Stimulated activated CD8-positive, alpha-beta memory T cell treated with anti-CD3 and anti-CD28 coated beads, Interleukin-15, amount 100 ng/mL, for 48 hours (primary cell): ENCODE measurements around the gene KMT2C.
"Not testable (repeated sequence)": the region's sequence is repeated elsewhere in the genome, so short reads cannot be mapped to it uniquely, and the experiment has no call there.

Source experiments
- DNase-seq, 2 donors: peaks; one replicate each; pipeline ENCODE4 v3.0.0-alpha.2; 2020; ENCODE audit warnings: low read depth in 2 of 2

The KMT2C gene

DNA sequence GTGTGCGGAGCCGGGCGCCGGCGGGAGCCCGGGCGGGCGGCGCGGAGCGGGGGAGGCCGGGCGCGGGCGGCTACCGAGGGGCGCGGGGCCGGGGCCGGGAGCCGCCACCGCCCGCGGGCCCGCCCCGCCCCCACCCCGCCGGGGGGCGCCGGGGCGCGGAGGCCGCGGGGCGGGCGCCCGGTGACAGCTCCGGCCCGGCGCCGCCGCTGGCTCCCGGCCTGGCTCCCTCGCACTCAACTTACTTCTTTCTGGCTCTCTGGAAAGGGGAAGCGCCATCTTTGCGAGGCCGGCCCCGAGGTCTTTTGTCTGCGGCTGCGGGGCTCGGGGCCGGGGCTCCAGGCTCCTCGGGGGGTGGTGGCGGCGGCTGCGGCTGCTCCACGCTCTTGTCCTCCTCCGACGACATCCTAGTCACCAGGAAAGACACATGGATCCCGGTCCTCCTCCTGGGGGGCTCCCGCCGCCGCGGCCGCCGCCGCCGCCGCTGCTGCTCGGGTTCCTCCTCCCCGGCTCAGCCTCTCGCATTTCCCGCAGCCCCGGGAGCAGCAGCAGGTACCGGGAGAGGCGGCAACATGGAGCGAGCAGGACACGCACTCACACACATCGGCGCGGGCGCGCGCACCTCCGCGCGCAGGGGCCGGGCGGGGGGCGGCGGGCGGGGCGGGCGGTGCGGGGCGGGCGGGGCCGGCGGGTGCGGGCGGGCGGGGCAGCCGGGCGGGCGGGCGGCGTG lies at the start of gene KMT2C:
TSS of gene KMT2C (minus strand) at position 620 of the 727 bp plus-strand sequence. CDS start at position 403, 217 bp downstream.
- DNase-seq, result peak; percentile 15 to 19

DNA sequence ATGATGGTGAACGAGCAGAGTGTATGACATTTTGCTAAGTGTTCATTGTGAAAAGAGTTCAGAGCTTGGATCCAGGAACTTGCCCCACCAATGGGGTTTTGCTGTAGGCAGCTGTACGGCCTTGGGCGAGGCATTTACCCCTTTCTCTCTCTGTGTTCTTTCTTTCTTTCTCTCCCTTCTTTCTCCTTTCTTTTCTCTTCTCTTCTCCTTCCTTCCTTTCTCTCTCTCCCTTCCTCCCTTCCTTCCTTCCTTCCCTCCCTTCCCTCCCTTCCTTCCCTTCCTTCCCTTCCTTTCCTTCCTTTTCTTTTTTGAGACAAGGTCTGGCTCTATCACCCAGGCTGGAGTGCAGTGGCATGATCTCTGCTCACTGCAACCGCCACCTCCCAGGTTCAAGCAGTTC lies 45.3 kb upstream of the KMT2C start:
- DNase-seq, result no peak

DNA sequence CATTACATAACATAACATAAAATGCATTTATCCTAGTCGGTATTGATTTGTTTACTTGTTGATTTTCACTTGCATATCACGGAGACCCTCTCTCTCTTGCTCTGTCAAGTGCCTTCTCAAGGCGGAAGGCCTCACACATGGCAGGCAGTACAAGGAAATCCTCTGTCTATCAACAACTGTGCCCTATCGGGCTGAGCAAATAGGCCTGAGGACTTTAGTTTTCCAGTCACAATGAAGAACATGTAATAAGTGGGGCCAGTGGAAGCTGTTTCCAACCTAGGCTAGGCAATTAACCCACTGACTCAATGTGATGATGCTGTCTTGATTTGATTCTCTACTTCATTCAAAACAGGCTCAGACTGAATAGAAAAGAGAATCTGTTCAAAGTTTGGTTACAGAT lies 44.9 kb upstream of the KMT2C start:
- DNase-seq, result no peak

DNA sequence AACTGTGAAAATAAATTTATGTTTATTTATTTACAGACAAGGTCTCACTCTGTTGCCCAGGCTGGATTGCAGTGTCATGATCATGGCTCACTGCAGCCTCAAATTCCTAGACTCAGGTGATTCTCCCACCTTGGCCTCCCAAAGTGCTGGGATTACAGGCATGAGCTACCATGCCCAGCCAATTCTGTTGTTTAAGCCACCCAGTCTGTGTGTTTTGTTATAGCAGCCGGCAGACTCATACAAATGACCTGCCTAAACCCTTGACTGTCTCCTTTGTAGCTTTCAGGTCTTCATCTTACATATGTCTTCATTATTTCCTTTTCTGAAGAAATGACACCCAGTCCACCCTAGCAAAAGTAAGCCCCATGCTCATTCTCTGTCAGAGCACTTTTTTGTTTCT lies 43.8 kb upstream of the KMT2C start:
- DNase-seq, result no peak

DNA sequence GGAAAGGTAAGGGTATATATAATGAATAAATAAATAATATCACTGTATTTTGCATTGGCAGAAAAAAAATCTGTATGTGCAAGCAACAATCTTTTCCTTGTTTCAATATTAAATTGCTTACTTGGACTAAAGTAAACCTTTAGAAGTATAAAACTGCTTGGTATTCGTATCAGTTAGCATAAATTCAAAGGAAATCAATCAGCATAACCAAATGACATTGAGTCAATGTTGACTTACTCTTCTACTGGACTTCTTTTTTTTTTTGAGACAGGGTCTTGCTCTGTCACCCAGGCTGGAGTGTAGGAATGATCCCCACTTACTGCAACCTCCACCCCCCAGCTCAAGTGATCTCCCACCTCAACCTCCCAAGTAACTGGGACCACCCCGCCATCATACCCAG lies 42.3 kb upstream of the KMT2C start:
- DNase-seq, result no peak

DNA sequence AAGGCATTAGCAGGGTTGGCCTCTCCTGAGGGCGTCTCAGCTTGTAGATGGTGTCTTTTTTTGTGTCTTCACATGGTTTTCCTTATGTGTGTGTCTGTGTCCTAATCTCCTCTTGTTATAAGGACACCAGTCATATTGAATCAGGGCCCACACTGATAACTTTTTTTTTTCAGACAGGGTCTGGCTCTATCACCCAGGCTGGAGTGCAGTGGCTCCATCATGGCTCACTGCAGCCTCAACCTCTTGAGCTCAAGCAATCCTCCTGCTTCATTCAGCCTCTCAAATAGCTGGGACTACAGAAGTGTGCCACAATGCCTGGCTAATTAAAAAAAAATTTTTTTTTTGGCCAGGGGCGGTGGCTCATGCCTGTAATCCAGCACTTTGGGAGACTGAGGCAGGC lies 41.3 kb upstream of the KMT2C start:
- DNase-seq, result no peak

DNA sequence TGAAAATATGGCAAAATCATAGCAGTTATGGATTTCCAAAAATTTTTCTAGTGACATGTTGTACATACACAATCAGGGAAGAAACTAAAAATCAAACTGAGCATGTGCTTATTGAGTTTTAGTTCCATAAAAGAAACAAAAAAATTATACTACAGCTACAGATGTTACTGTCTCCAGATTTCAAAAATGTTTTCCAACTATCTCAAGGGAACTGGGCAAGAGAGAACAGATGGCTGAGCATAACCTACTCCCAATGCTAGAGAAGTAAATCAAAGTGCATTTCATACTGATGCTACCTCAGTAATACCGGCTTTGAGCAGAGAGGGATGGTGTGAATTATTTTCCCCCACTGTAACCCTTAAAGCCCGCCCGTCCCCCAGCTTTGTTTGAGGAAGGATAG lies 40.7 kb upstream of the KMT2C start:
- DNase-seq, result no peak

DNA sequence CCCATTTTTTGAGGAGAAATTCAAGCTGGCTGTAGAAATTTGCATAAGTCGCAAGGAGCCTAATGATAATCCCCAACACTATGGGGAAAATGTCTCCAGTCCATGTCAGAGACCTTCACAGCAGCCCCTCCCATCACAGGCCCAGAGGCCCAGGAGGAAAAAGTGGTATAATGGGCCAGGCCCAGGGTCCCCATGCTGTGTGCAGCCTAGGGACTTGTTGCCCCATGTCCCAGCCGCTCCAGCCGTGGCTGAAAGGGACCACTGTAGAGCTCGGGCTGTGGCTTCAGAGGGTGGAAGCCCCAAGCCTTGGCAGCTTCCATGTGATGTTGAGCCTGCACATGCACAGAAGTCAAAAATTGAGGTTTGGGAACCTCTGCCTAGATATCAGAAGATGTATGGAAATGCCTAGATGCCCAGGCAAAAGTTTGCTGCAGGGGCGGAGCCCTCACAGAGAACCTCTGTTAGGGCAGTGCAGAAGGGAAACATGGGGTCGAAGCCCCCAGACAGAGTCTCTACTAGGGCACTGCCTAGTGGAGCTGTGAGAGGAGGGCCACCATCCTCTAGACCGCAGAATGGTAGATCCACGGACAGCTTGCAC lies 35.3 kb upstream of the KMT2C start:
- DNase-seq, result not testable (repeated sequence)

DNA sequence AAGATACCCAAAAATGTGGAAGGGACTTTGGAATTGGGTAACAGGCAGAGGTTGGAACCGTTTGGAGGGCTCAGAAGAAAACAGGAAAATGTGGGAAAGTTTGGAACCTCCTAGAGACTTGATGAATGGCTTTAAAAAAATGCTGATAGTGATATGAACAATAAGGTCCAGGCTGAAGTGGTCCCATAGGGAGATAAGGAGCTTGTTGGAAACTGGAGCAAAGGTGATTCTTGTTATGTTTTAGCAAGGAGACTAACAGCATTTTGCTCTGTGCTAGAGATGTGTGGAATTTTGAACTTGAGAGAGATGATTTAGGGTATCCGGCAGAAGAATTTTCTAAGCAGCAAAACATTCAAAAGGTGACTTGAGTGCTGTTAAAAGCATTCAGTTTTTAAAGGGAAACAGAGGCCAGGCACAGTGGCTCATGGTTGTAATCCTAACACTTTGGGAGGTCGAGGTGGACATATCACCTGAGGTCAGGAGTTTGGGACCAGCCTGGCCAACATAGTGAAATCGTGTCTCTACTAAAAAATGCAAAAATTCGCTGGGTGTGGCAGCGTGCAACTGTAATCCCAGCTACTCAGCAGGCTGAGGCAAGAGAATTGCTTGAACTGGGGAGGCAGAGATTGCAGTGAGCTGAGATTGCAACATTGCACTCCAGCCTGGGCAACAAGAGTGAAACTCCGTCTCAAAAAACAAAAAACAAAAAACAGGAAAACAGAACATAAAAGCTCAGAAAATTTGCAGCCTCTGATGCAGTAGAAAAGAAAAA lies 34.6 kb upstream of the KMT2C start:
- DNase-seq, result not testable (repeated sequence)

DNA sequence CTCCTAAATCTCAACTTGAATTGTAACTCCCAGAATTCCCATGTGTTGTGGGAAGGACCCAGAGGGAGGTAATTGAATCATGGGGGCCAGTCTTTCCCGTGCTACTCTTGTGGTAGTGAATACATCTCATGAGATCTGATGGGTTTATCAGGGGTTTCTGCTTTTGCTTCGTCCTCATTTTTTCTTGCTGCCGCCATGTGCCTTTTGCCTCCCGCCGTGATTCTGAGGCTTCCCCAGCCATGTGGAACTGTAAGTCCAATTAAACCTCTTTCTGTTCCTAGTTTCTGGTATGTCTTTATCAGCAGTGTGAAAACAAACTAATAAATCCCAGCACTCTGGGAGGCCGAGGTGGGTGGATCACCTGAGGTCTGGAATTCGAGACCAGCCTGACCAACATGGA lies 33.8 kb upstream of the KMT2C start:
- DNase-seq, result not testable (repeated sequence)

DNA sequence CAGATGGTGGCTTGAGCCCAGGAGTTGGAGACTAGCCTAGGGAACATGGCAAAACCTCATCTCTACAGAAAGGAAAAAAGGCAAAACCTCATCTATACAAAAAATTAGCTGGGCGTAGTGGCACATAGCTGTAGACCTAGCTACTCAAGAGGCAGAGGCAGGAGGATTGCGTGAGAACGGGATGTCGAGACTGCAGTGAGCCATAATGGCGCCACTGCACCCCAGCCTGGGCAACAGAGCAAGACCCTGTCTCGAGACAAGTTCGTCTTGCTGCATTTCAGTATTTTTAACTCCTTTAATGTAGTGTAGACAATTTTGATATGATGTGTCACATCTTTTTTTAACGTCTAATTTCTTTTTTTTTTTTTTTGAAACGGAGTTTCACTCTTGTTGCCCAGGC lies 31.4 kb upstream of the KMT2C start:
- DNase-seq, result no peak

DNA sequence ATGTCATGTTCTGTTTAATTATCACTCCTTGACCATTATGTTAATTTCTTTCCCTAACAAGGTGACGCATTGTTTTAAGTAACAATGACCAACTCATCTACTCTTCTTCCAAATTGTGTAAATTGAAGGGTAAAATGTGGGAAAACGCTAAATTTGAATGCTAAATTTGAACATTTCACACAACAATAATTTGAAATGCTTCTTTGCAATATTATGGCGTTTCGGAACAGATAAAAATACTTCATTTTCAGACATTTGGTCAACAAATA lies 29.2 kb upstream of the KMT2C start:
- DNase-seq, result no peak

DNA sequence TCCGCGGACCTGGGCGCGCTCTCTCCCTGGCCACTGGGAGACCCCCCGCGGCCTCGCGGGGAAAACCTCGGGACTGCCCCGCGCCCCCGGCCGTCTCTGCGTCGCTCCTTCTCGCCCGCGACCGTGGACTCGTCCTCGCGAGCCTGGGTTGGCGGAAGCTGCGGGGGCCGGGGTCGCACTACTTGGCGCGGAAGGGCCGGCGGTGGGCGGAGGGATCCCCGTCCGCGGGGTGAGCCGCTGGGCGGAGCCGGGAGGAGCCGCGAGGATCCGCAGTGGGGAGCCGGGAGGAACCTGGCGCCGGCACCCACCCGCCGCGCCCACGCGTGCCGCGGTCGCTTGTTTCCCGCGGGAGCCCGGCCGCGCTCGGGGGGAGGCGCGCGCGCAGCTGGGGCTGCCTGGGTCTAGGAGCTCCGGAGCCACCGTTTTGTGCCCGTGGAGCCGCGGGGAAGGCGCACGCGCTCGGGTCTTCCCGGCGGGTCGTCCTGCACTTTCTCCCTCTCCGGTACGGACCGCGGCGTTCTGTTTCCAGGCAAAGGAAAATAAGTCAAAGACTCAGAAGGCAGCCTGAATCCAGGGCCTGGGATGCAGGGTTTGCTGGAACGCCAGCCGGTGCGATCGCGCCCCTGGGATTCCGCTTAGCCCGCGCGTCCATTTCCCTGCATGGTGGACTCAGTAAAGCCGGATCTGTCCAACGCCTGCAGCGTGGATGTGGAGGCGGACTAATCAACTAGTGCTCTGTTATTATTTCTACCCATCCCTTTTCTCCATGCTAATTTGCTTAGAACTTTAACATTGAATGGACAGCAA lies 28.7 kb upstream of the KMT2C start:
- peak; percentile 67 for DNase-seq

DNA sequence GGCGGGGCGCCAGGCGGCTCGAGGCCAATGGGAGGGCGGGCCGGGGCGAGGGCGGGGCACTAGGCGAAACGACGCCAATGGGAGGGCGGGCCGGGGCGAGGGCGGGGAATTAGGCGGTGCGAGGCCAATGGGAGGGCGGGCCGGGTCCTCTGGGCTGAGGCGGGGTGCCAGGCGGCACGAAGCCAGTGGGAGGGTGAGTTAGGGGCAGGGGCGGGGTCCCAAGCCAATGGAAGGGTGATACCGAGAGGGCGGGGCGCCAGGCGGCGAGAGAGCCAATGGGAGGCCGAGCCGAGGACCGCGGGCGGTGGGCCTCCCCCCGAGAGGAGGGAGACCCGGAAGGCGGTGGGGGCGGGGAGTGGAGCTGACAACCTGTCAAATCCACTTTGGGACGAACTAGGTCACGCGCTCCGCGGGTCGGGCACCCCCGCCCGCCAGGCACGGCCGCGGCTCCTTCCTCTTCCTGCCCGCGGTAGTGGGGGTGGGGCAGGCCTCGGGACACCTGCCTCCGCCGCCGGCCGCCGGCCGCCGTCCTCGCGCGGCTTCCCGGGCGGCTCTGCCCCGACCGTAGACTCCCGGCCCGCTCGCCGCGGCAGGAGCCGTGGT lies 28.0 kb upstream of the KMT2C start:
- peak; percentile 100 for DNase-seq

DNA sequence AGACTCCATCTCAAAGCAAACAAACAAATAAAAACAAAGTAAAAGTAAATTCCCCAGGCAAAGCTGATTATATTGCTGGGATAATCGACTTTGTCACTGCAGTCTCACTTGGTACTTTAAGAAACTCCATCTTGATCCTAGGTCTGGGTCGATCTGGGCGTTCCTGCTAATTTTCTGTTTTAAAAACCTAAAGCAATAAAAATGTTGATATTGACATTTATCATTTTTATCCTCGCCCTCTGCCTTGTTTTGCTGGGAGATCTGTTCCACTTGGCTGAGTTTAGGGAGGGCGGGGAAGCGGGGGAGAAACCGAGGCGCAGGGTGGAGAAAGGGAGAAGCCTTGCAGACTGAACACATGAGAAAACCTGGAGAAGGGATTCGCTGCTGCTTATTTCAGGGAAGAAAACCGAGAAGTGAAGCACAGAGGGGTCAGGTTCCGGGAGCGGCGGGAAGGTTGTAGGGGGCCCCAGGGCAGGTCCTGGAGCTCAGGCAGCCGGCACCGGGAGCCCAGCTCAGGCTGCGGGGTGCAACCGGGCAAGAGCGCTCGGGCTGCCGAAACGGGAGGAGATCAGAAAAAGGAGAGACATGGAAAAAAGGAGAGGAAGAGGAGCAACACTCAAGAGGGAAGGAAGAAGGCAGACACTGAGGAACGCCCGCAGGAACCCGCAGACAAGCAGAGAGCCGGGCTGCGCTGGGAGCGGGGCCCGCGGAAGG lies 27.3 kb upstream of the KMT2C start:
- no peak for DNase-seq

DNA sequence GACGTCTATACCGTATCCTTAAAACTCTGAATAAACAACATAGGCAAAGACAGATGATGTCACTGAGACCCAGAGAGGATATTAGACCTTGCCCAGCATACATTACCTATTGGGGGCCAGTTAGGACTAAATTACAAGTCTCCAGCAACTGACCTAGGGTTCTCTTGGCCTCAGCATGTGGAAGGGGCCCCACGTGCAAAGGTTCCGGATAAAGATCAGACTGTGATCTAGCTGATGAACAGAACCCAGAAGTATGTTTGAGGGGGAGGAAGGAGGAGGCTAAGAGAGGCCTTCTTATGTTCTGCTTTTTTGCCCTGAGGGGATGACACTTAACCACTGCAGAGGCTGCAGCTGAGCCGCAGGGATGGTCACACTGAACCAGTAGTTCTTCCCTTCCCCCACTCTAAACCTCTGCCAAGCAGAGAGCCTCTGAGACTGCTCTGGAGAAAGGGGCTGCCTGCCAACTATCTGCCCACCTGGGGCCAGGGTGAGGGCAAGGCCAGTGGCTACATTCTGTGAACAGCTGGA lies 24.0 kb upstream of the KMT2C start:
- no peak for DNase-seq

DNA sequence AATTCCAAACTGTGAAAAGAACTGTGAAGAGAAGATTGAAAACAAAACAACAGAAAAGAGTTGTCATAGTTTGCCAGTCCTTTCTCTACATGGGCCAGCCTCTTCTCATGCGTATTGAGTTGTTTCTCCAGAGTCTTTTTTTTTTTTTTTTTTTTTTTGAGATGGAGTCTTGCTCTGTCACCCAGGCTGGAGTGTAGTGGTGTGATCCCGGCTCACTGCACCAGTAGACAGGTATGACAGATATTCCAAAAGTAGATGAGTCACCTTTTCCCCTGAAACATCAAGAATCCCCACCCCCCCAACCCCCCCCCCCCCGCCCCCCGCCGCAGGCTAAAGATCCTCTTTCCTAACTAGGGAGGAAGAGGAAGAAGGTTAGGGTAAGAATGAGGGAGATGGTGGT lies 15.6 kb upstream of the KMT2C start:
- no peak for DNase-seq

DNA sequence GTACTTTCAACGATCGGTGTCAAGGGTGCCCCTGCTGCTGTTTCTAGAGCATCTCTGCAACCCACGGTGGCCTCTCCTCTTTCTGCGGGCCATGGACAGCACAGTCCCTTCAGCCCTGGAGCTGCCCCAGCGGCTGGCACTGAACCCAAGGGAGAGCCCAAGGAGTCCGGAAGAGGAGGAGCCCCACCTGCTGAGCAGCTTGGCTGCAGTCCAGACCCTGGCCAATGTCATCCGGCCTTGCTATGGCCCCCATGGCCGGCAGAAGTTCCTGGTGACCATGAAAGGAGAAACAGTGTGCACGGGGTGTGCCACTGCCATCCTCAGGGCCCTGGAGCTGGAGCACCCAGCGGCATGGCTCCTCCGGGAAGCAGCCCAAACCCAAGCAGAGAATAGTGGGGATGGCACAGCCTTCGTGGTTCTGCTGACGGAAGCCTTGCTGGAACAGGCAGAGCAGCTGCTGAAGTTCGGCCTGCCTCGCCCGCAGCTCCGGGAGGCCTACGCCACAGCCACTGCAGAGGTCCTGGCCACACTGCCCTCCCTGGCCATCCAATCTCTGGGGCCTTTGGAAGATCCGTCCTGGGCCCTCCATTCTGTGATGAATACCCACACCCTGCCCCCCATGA lies 9.7 kb upstream of the KMT2C start:
- DNase-seq, result not testable (repeated sequence)

DNA sequence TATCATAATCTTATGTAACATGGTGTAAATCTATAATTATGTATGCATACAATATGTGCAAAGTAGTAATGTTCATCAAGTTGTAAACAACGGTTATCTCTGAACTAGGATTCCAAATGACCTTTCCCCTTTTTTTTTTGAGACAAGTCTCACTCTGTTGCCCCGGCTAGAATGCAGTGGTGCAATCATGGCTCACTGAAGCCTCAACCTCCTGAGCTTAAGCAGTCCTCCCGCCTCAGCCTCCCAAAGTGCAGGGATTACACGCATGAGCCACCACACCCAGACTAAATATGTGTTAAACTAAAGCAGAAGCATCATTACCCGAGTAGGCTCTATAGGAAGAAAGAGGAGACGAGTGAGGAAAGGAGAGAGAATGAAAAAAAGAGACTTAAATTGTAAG lies 7.8 kb upstream of the KMT2C start:
- no peak for DNase-seq

DNA sequence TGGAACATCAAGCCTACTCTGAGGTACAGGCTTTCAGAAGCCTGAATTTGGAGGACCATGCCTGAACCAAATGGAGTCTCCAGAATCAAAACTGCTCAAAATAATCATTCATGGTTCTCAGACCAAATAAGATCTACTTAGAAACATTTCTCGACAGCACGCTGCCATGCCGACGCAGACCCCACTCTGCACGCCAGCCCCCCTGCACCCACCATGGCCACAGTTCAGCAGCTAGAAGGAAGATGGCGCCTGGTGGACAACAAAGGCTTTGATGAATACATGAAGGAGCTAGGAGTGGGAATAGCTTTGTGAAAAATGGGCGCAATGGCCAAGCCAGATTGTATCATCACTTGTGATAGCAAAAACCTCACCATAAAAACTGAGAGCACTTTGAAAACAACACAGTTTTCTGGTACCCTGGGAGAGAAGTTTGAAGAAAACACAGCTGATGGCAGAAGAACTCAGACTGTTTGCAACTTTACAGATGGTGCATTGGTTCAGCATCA lies 6.6 kb upstream of the KMT2C start:
- no peak for DNase-seq
